OCI-LY3 (cell line): ENCODE data around the gene KLF4.

Source experiments
- H2AFZ ChIP-seq: fragments of 200-600, 300-600 bp; shearing (Covaris generic); 2 replicates; pipeline ENCODE4 v1.6.0; 2014; ENCODE audit warnings: antibody characterized with exemption, low read depth, low read length
- H3K27ac ChIP-seq: fragments of 200-600, 300-600 bp; sonication (generic); 2 replicates; pipeline ENCODE4 v1.5.1; 2014; ENCODE audit warnings: mild to moderate bottlenecking, low read length, moderate library complexity, mixed read lengths
- H3K27me3 ChIP-seq: fragments of 200-600, 300-600 bp; sonication (generic); 2 replicates; pipeline ENCODE4 v1.6.1; 2014; ENCODE audit warnings: low read depth, low read length, mixed read lengths
- H3K36me3 ChIP-seq: fragments of 200-600, 300-600 bp; sonication (generic); replicated peaks from 2 replicates; pipeline ENCODE3; 2014; ENCODE audit warnings: low read depth, low read length, mixed read lengths
- H3K4me1 ChIP-seq: fragments of 300-600, 200-600 bp; sonication (generic); 2 replicates; pipeline ENCODE4 v1.6.1; 2014; ENCODE audit warnings: low read length, mixed read lengths
- H3K4me2 ChIP-seq: fragments of 200-600, 300-600 bp; sonication (generic); 2 replicates; pipeline ENCODE4 v1.6.1; 2014; ENCODE audit warnings: low read length, mixed read lengths
- H3K4me3 ChIP-seq: fragments of 300-600, 200-600 bp; sonication (generic); 2 replicates; pipeline ENCODE4 v1.5.1; 2014; ENCODE audit warnings: antibody characterized with exemption, mild to moderate bottlenecking, low read length, moderate library complexity
- H3K79me2 ChIP-seq: fragments of 300-600, 200-600 bp; shearing (Covaris generic); 2 replicates; pipeline ENCODE4 v1.6.1; 2014; ENCODE audit warnings: mild to moderate bottlenecking, low read length, mixed read lengths
- H3K9ac ChIP-seq: fragments of 300-600, 200-600 bp; shearing (Covaris generic); 2 replicates; pipeline ENCODE4 v1.6.0; 2014; ENCODE audit warnings: mild to moderate bottlenecking, low read length, moderate library complexity
- H3K9me3 ChIP-seq: fragments of 200-600, 300-600 bp; shearing (Covaris generic); 2 replicates; pipeline ENCODE4 v1.6.1; 2014; ENCODE audit warnings: low read length, mixed read lengths; ENCODE audit not compliant: insufficient read depth
- H4K20me1 ChIP-seq: fragments of 200-600, 300-600 bp; sonication (generic); 2 replicates; pipeline ENCODE4 v1.6.1; 2016; ENCODE audit warnings: low read length, mixed read lengths; ENCODE audit not compliant: insufficient read depth
- CTCF ChIP-seq: fragments of 200-600, 300-600 bp; sonication (generic); IDR thresholded peaks from 2 replicates; pipeline ENCODE4 v1.5.1; 2014; ENCODE audit warnings: antibody characterized with exemption, low read length, low read depth
- EZH2phosphoT487 ChIP-seq: fragments of 200-600 bp; shearing (Covaris generic); IDR thresholded peaks from 2 replicates; pipeline ENCODE4 v1.6.1; 2018; ENCODE audit warnings: antibody characterized with exemption, mixed run types, low read depth

KLF4 gene

DNA sequence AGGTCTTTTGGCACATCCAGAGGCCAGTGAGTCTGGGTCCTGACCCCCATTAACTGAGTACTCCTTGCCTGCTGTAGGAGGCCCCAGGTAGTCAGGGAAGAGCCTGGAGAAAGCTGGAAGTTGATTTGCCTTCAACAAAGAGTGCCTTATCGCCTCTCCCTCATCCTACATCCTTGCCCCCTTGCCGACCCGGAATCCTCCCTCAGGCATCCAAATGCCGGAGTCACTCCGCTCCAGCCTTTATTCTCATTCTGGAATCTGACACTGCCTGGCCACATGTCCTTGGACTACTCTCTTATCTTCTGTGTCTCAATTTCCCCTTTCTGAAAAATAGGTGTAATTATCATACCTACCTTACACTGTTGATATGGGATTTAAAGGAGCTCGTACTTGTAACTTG, 39.1 kb upstream of the KLF4 start:
- no peak overlapping the region for H3K4me3 ChIP-seq
- no peak overlapping the region for H2AFZ ChIP-seq
- H3K9me3 ChIP-seq, result no peaks in the 10 kb centered on the region
- no peak overlapping the region for H3K4me2 ChIP-seq
- TF ChIP-seq EZH2phosphoT487 (no peak), CTCF (no peak)
- H3K4me1 ChIP-seq, result peaks cover 5% of the 10 kb centered on the region
- H3K79me2 ChIP-seq, result no peaks in the 10 kb centered on the region
- no peak overlapping the region for H3K27ac ChIP-seq
- no peak overlapping the region for H3K9ac ChIP-seq
- H3K27me3 ChIP-seq, result no peaks in the 10 kb centered on the region
- no peaks in the 10 kb centered on the region for H3K36me3 ChIP-seq
- H4K20me1 ChIP-seq, result no peaks in the 10 kb centered on the region

GRCh38 chr9:107523539-107523938, 34.0 kb upstream of the KLF4 start:
- no peak overlapping the region for H3K27ac ChIP-seq
- TF ChIP-seq EZH2phosphoT487 (no peak), CTCF (no peak)
- no peaks in the 10 kb centered on the region for H3K9me3 ChIP-seq
- no peak overlapping the region for H3K4me2 ChIP-seq
- H3K9ac ChIP-seq, result no peak overlapping the region
- H4K20me1 ChIP-seq, result no peaks in the 10 kb centered on the region
- no peak overlapping the region for H2AFZ ChIP-seq
- no peaks in the 10 kb centered on the region for H3K79me2 ChIP-seq
- H3K27me3 ChIP-seq, result no peaks in the 10 kb centered on the region
- no peak overlapping the region for H3K4me3 ChIP-seq
- no peaks in the 10 kb centered on the region for H3K36me3 ChIP-seq
- H3K4me1 ChIP-seq, result no peaks in the 10 kb centered on the region

DNA sequence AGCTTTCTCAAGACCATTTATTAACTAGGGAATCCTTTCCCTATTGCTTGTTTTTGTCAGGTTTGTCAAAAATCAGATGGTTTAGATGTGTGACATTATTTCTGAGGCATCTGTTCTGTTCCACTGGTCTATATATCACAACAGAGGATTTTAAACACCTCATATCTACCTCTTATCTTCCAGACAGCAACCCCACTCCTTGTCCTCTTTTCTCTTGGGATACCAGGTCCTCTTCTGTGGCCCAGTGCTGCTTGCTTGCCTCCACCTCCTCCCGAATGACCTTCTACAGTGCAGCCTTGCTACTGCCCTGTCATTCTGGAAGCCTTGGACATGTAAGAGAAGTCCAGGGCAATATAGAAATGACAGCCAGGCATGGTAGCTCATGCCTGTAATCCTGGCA, 30.6 kb upstream of the KLF4 start:
- H3K27me3 ChIP-seq, result no peaks in the 10 kb centered on the region
- H3K9me3 ChIP-seq, result no peaks in the 10 kb centered on the region
- no peak overlapping the region for H3K27ac ChIP-seq
- H4K20me1 ChIP-seq, result no peaks in the 10 kb centered on the region
- H3K4me3 ChIP-seq, result no peak overlapping the region
- H3K79me2 ChIP-seq, result no peaks in the 10 kb centered on the region
- H3K36me3 ChIP-seq, result no peaks in the 10 kb centered on the region
- H3K9ac ChIP-seq, result no peak overlapping the region
- H2AFZ ChIP-seq, result no peak overlapping the region
- no peaks in the 10 kb centered on the region for H3K4me1 ChIP-seq
- no peak overlapping the region for H3K4me2 ChIP-seq
- no peak for TF ChIP-seq EZH2phosphoT487
- no peak for TF ChIP-seq CTCF

GRCh38 chr9:107518037-107518807, 28.7 kb upstream of the KLF4 start:
- no peaks in the 10 kb centered on the region for H3K4me1 ChIP-seq
- TF ChIP-seq EZH2phosphoT487, result no peak
- TF ChIP-seq CTCF, result no peak
- H3K36me3 ChIP-seq, result no peaks in the 10 kb centered on the region
- no peak overlapping the region for H3K4me2 ChIP-seq
- no peak overlapping the region for H3K27ac ChIP-seq
- no peak overlapping the region for H3K4me3 ChIP-seq
- no peaks in the 10 kb centered on the region for H3K79me2 ChIP-seq
- H3K27me3 ChIP-seq, result no peaks in the 10 kb centered on the region
- no peak overlapping the region for H2AFZ ChIP-seq
- no peaks in the 10 kb centered on the region for H4K20me1 ChIP-seq
- no peak overlapping the region for H3K9ac ChIP-seq
- H3K9me3 ChIP-seq, result no peaks in the 10 kb centered on the region
